Measurements from ENCODE around the gene ZNF606.

The ZNF606 gene

DNA sequence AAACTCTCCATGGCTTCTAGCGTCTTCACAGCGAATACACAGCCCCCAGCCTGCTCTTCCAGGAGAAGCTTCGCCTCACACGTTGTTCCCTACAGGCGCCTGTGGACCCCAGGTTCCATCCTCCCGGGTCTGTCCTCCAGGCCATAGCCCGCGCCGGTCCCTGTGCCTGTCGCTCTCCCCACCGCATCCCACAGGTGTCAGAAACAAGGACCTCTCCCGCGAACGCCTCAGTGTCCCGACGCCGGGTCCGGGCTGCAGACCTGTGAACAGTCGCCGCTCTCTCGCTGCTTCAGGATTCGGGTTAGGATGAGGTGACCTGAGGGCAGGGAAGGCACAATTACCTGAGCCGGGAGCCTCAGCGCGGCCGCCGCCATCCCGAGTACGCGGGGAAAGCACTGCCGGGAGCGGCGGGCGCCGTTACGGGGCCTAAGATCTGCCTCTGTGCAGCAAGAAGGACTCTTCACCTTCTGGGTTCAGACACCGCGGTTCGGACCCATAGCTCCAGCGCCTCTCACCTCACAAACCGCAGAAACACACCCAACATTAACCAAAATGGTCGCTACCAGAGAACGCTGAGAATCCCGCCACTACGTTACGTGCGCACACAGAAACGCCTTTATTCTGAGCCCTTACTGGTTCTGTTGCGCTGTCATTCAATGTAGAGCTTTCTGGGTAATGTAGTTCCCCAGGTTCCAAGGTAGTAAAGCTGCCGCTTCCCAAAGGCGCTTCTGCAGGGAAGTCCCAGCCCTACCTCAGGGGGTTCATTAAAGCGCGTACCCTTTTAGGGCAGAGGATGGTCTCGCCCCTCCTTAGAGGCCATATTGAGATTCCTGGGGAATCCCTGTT lies 67.6 kb downstream of the ZNF606 start, which contains the start of gene ZNF418:
TSS of gene ZNF418 (minus strand) at position 583 of the 846 bp plus-strand sequence. CDS start 1,580 bp downstream, outside the sequence.
- DNase-seq (ENCODE audit: low read depth in 3 of 3): no peak

- no peak for DNase-seq (ENCODE audit: low read depth in 3 of 3)
Measured at GRCh38 chr19:57927587-57927986, 75.0 kb downstream of the ZNF606 start.
